Endothelial cell of umbilical vein (primary cell): ENCODE measurements around the gene WAPL. TPM values are rescaled to one million over a fixed set of nuclear protein-coding genes. Genes with fewer than 3 reads are reported as not detected.

Experiments
- BruUV-seq: library from RNA; stranded (reverse); fragments of 400-500 nt; replicated peaks from 2 replicates; lab custom pipeline; 2021; lab: Mats Ljungman, UMichigan
- CTCF ChIA-PET: fragments of 300-600, 350-600 bp; sonication (Branson Sonifier 250); formaldehyde crosslinking; loops from one replicate; lab custom pipeline; 2021; ENCODE audit warnings: antibody characterized with exemption, inconsistent platforms; lab: Charles Lee
- POLR2A ChIA-PET: fragments of 300-600, 350-600 bp; sonication (Branson Sonifier 250); formaldehyde crosslinking; loops from one replicate; lab custom pipeline; 2021; ENCODE audit warnings: antibody characterized with exemption, inconsistent platforms; lab: Charles Lee
- DNase-seq: peaks from one replicate; pipeline ENCODE4 v3.0.0-alpha.2; 2011; ENCODE audit warnings: low read depth, low spot score
- FAIRE-seq: peaks from 2 replicates; lab custom pipeline; 2011; peaks lifted over from hg19 to GRCh38; lab: Jason Lieb, UNC
- H2AFZ ChIP-seq: 2 replicates; pipeline ENCODE4 v1.6.0; 2012; ENCODE audit warnings: low read depth, low read length, control low read depth, inconsistent platforms
- H3K27ac ChIP-seq: 2 replicates; pipeline ENCODE4 v1.5.1; 2011; ENCODE audit warnings: low read depth, mild to moderate bottlenecking, control low read depth, low read length, moderate library complexity; ENCODE audit not compliant: insufficient read depth
- H3K27me3 ChIP-seq, 2 experiments: 2 replicates each; pipeline versions ENCODE4 v1.6.0 to v1.6.1; 2011; ENCODE audit warnings: low read length in 2 of 2, mixed read lengths in 1 of 2; ENCODE audit not compliant: control insufficient read depth in 2 of 2, insufficient read depth in 2 of 2
- H3K36me3 ChIP-seq, 2 experiments: 2 replicates in 1 of 2; 3 replicates in 1 of 2; pipeline ENCODE4 v1.5.1; 2011; ENCODE audit warnings: low read length in 2 of 2, mild to moderate bottlenecking in 1 of 2, moderate library complexity in 1 of 2; ENCODE audit not compliant: control insufficient read depth in 2 of 2, insufficient read depth in 2 of 2; ENCODE audit errors: extremely low read depth in 1 of 2
- H3K4me1 ChIP-seq: 3 replicates; pipeline ENCODE4 v1.5.1; 2011; ENCODE audit warnings: mild to moderate bottlenecking, low read length; ENCODE audit not compliant: control insufficient read depth, insufficient read depth; ENCODE audit errors: extremely low read depth
- H3K4me2 ChIP-seq: 2 replicates; pipeline ENCODE4 v1.6.1; 2011; ENCODE audit warnings: low read length, control low read depth, mixed read lengths; ENCODE audit not compliant: insufficient read depth
- H3K4me3 ChIP-seq, 3 experiments: fragments of 200-600 bp in 1 of 3; sonication (generic), shearing (Covaris generic) in 1 of 3; replicated peaks in 1 of 3; 2 replicates each; pipeline ENCODE4 v1.5.1; 2011 to 2016; ENCODE audit warnings: control low read depth in 3 of 3, low read length in 3 of 3, mild to moderate bottlenecking in 2 of 3, inconsistent platforms in 1 of 3, low read depth in 1 of 3, moderate library complexity in 1 of 3; ENCODE audit not compliant: insufficient read depth in 1 of 3
- H3K79me2 ChIP-seq: 2 replicates; pipeline ENCODE4 v1.6.0; 2012; ENCODE audit warnings: low read length, inconsistent platforms; ENCODE audit not compliant: control insufficient read depth, insufficient read depth
- H3K9ac ChIP-seq: replicated peaks from 2 replicates; pipeline ENCODE3; 2011; ENCODE audit warnings: low read length, control low read depth; ENCODE audit not compliant: insufficient read depth; ENCODE audit errors: extremely low read depth
- H3K9me1 ChIP-seq: replicated peaks from 3 replicates; pipeline ENCODE4 v1.6.0; 2011; ENCODE audit warnings: mild to moderate bottlenecking, low read length; ENCODE audit not compliant: control insufficient read depth, insufficient read depth; ENCODE audit errors: extremely low read depth
- H3K9me3 ChIP-seq: replicated peaks from 2 replicates; pipeline ENCODE4 v1.5.1; 2012; ENCODE audit warnings: low read length, inconsistent platforms; ENCODE audit not compliant: control insufficient read depth, insufficient read depth
- H4K20me1 ChIP-seq: replicated peaks from 2 replicates; pipeline ENCODE3; 2011; ENCODE audit warnings: mild to moderate bottlenecking, low read length; ENCODE audit not compliant: control insufficient read depth, insufficient read depth; ENCODE audit errors: extremely low read depth
- CTCF ChIP-seq, 2 donors: IDR thresholded peaks; 1 replicate in 1 of 2; 2 replicates in 1 of 2; pipeline ENCODE4 v1.5.1; 2011; ENCODE audit warnings: low read length in 2 of 2, mild to moderate bottlenecking in 2 of 2, moderate library complexity in 2 of 2, control low read depth in 1 of 2, inconsistent platforms in 1 of 2, low read depth in 1 of 2; ENCODE audit not compliant: insufficient read depth in 1 of 2; ENCODE audit errors: extremely low read depth in 1 of 2
- EZH2 ChIP-seq: IDR thresholded peaks from 2 replicates; pipeline ENCODE4 v1.6.1; 2012; ENCODE audit warnings: borderline replicate concordance, low read depth, mild to moderate bottlenecking, moderate library complexity, low read length, inconsistent platforms; ENCODE audit not compliant: severe bottlenecking
- FOS ChIP-seq: IDR thresholded peaks from 2 replicates; pipeline ENCODE4 v1.6.1; 2011; ENCODE audit warnings: mild to moderate bottlenecking, low read length, moderate library complexity, borderline replicate concordance; ENCODE audit not compliant: insufficient read depth
- GATA2 ChIP-seq: IDR thresholded peaks from 2 replicates; pipeline ENCODE4 v1.7.0; 2011; ENCODE audit warnings: low read depth, mild to moderate bottlenecking, moderate library complexity, mixed read lengths, low read length; ENCODE audit not compliant: insufficient read length, insufficient read depth
- JUN ChIP-seq: IDR thresholded peaks from 2 replicates; pipeline ENCODE4 v1.6.1; 2011; ENCODE audit warnings: borderline replicate concordance, low read depth; ENCODE audit not compliant: insufficient read length, insufficient read depth
- MAX ChIP-seq: IDR thresholded peaks from 2 replicates; pipeline ENCODE4 v1.6.1; 2011; ENCODE audit not compliant: insufficient read depth, insufficient read length
- MYC ChIP-seq: IDR thresholded peaks from one replicate; pipeline ENCODE4 v1.6.1; 2011; ENCODE audit warnings: mild to moderate bottlenecking, low read depth, low read length
- POLR2A ChIP-seq: IDR thresholded peaks from 2 replicates; pipeline ENCODE4 v1.6.1; 2012; ENCODE audit warnings: low read depth, mild to moderate bottlenecking, control low read depth, low read length
- POLR2AphosphoS5 ChIP-seq: IDR thresholded peaks from 2 replicates; pipeline ENCODE4 v1.6.1; 2012; ENCODE audit warnings: low read depth, mild to moderate bottlenecking, control low read depth, low read length, moderate library complexity; ENCODE audit not compliant: insufficient read depth
- dilution Hi-C: fragments of 300-500 bp; cut with MboI; formaldehyde crosslinking; loops from one replicate; pipeline ENCODE4 v1.15.0; 2019; ENCODE audit warnings: low sequenced_read_pairs; ENCODE audit not compliant: extremely low pct_ligation_motif_present
- intact Hi-C: fragments of 100-400 bp; cut with micrococcal nuclease; formaldehyde crosslinking; loops from one replicate; pipeline ENCODE4 v1.10.0; 2022
- polyA plus RNA-seq, 4 experiments: library from polyadenylated mRNA; depleted of rRNA in 3 of 4; stranded (reverse) in 3 of 4; unstranded in 1 of 4; fragments of >200 nt; gene quantifications; 2 replicates each; pipeline versions ENCODE4 v1.2.1 to v1.2.3, GENCODE V29; 2011 to 2012; ENCODE audit warnings: missing spikeins in 1 of 4
- total RNA-seq: library from RNA; stranded (reverse); gene quantifications from 2 replicates; pipeline ENCODE4 v1.2.3, GENCODE V29; 2021

WAPL gene
- total and polyA plus RNA-seq, 2 donors (not counting 3 experiments of a cell fraction or from before 2014, with no cell fraction given): 9.2 to 35.1 TPM

GRCh38 chr10:86481761-86482160, 39.8 kb downstream of the WAPL start:
- H4K20me1 ChIP-seq: no peaks in the 10 kb centered on the region
- CTCF ChIA-PET: no interaction called here
- H3K9me3 ChIP-seq: no peaks in the 10 kb centered on the region
- POLR2A ChIA-PET: no interaction called here
- H3K4me2 ChIP-seq: no peak overlapping the region
- no peak overlapping the region for H3K9ac ChIP-seq
- no peak for DNase-seq
- no peak for FAIRE-seq
- BruUV-seq: no TSS peak
- no peak overlapping the region for H3K27ac ChIP-seq
- intact Hi-C loops (no loop called here), dilution Hi-C loops (no loop called here)
- peaks cover 24% of the 10 kb centered on the region for H3K79me2 ChIP-seq
- H3K4me1 ChIP-seq: peaks cover 8% of the 10 kb centered on the region
- no peaks in the 10 kb centered on the region for H3K27me3 ChIP-seq
- H2AFZ ChIP-seq: no peak overlapping the region
- H3K36me3 ChIP-seq: peaks cover 0 to 3% of the 10 kb centered on the region in 2 experiments
- no peaks in the 10 kb centered on the region for H3K9me1 ChIP-seq
- TF ChIP-seq POLR2AphosphoS5: no peak
- no peak for TF ChIP-seq MYC
- TF ChIP-seq GATA2: no peak
- TF ChIP-seq JUN: no peak
- TF ChIP-seq POLR2A: no peak
- no peak for TF ChIP-seq FOS
- TF ChIP-seq MAX: no peak
- no peak for TF ChIP-seq CTCF (IDR thresholded peaks at IDR 0.05; ENCODE audit: extremely low read depth in 1 of 2, insufficient read depth in 1 of 2, low read depth in 1 of 2, low read length in 2 of 2)
- no peak for TF ChIP-seq EZH2
- H3K4me3 ChIP-seq: no peak overlapping the region
